Mesenchymal stem cell (in vitro differentiated cells and primary cell): ENCODE results near the gene CHPF.

Experiments
- DNase-seq: peaks from one replicate; pipeline ENCODE4 v3.0.0-alpha.2; 2013
- H2AFZ ChIP-seq: one replicate; pipeline ENCODE4 v1.6.1; 2013; ENCODE audit warnings: low read depth, mild to moderate bottlenecking, control low read depth, inconsistent platforms, low read length, moderate library complexity
- H2AK5ac ChIP-seq: 2 replicates; pipeline ENCODE4 v1.6.1; 2013; ENCODE audit warnings: low read length, moderate library complexity, mild to moderate bottlenecking, inconsistent platforms; ENCODE audit not compliant: severe bottlenecking
- H2BK120ac ChIP-seq: one replicate; pipeline ENCODE4 v1.6.1; 2013; ENCODE audit warnings: low read depth, mild to moderate bottlenecking, inconsistent platforms, low read length, moderate library complexity
- H2BK12ac ChIP-seq, 2 experiments: one replicate each; pipeline ENCODE4 v1.6.1; 2013; ENCODE audit warnings: inconsistent platforms in 2 of 2, low read length in 2 of 2, mild to moderate bottlenecking in 2 of 2, moderate library complexity in 2 of 2, control low read depth in 1 of 2
- H2BK15ac ChIP-seq: one replicate; pipeline ENCODE4 v1.6.1; 2013; ENCODE audit warnings: mild to moderate bottlenecking, low read depth, inconsistent platforms; ENCODE audit not compliant: poor library complexity, severe bottlenecking
- H2BK5ac ChIP-seq: 2 replicates; pipeline ENCODE4 v1.6.1; 2013; ENCODE audit warnings: low read depth, mild to moderate bottlenecking, low read length, control low read depth, inconsistent platforms; ENCODE audit not compliant: poor library complexity, severe bottlenecking
- H3K14ac ChIP-seq, 2 experiments: one replicate each; pipeline ENCODE4 v1.6.1; 2013; ENCODE audit warnings: inconsistent platforms in 2 of 2, low read length in 2 of 2, control low read depth in 1 of 2, mild to moderate bottlenecking in 1 of 2, moderate library complexity in 1 of 2
- H3K18ac ChIP-seq, 2 experiments: one replicate each; pipeline ENCODE4 v1.6.1; 2013; ENCODE audit warnings: inconsistent platforms in 2 of 2, low read length in 2 of 2, control low read depth in 1 of 2, low read depth in 1 of 2, mild to moderate bottlenecking in 1 of 2
- H3K23ac ChIP-seq, 2 experiments: one replicate each; pipeline ENCODE4 v1.6.1; 2013; ENCODE audit warnings: inconsistent platforms in 2 of 2, low read length in 2 of 2, mild to moderate bottlenecking in 2 of 2, moderate library complexity in 2 of 2, control low read depth in 1 of 2
- H3K27ac ChIP-seq: 2 replicates; pipeline ENCODE4 v1.5.1; 2013; ENCODE audit warnings: mild to moderate bottlenecking, moderate library complexity, low read length, control low read depth, inconsistent platforms; ENCODE audit not compliant: poor library complexity, severe bottlenecking
- H3K27me3 ChIP-seq, 2 experiments: 2 replicates each; pipeline versions ENCODE4 v1.6.1 to v1.7.0; 2013; ENCODE audit warnings: low read length in 2 of 2, mild to moderate bottlenecking in 2 of 2, moderate library complexity in 2 of 2, control low read depth in 1 of 2, inconsistent platforms in 1 of 2; ENCODE audit not compliant: control insufficient read depth in 1 of 2, insufficient read depth in 1 of 2
- H3K36me3 ChIP-seq, 2 experiments: 2 replicates each; pipeline versions ENCODE4 v1.6.1 to v1.7.0; 2013; ENCODE audit warnings: low read length in 2 of 2, control low read depth in 1 of 2, inconsistent platforms in 1 of 2, low read depth in 1 of 2, mild to moderate bottlenecking in 1 of 2; ENCODE audit not compliant: insufficient read depth in 2 of 2, control insufficient read depth in 1 of 2
- H3K4ac ChIP-seq, 2 experiments: one replicate each; pipeline ENCODE4 v1.6.1; 2013; ENCODE audit warnings: inconsistent platforms in 2 of 2, low read length in 2 of 2, mild to moderate bottlenecking in 2 of 2, moderate library complexity in 2 of 2, control low read depth in 1 of 2, low read depth in 1 of 2
- H3K4me1 ChIP-seq: 2 replicates; pipeline ENCODE4 v1.6.1; 2013; ENCODE audit warnings: low read depth, low read length, control low read depth; ENCODE audit not compliant: control insufficient read depth, insufficient read depth
- H3K4me2 ChIP-seq: 2 replicates; pipeline ENCODE4 v1.6.1; 2013; ENCODE audit warnings: low read length, mild to moderate bottlenecking, inconsistent platforms; ENCODE audit not compliant: poor library complexity, severe bottlenecking
- H3K4me3 ChIP-seq, 2 experiments: 2 replicates each; pipeline versions ENCODE4 v1.5.1 to v1.7.0; 2013; ENCODE audit warnings: low read length in 2 of 2, mild to moderate bottlenecking in 2 of 2, control low read depth in 1 of 2, low read depth in 1 of 2; ENCODE audit not compliant: insufficient read depth in 1 of 2
- H3K79me1 ChIP-seq: replicated peaks from 2 replicates; pipeline ENCODE4 v1.6.1; 2013; ENCODE audit warnings: mild to moderate bottlenecking, control low read depth, low read length, inconsistent platforms; ENCODE audit not compliant: poor library complexity, severe bottlenecking
- H3K9ac ChIP-seq: 2 replicates; pipeline ENCODE4 v1.7.0; 2013; ENCODE audit warnings: mild to moderate bottlenecking, low read length, moderate library complexity
- H3K9me3 ChIP-seq: 2 replicates; pipeline ENCODE4 v1.7.0; 2013; ENCODE audit warnings: mild to moderate bottlenecking, low read length; ENCODE audit not compliant: control insufficient read depth
- H4K8ac ChIP-seq: one replicate; pipeline ENCODE4 v1.6.1; 2013; ENCODE audit warnings: inconsistent platforms, mild to moderate bottlenecking, low read length, moderate library complexity
- H4K91ac ChIP-seq: one replicate; pipeline ENCODE4 v1.6.1; 2013; ENCODE audit warnings: mild to moderate bottlenecking, low read length, inconsistent platforms
- WGBS: methylation state at CpG from one replicate; pipeline ENCODE4 v1.1.7; 2013; ENCODE audit warnings: mixed read lengths; 5-methylcytosine and 5-hydroxymethylcytosine counted together

The CHPF gene

DNA sequence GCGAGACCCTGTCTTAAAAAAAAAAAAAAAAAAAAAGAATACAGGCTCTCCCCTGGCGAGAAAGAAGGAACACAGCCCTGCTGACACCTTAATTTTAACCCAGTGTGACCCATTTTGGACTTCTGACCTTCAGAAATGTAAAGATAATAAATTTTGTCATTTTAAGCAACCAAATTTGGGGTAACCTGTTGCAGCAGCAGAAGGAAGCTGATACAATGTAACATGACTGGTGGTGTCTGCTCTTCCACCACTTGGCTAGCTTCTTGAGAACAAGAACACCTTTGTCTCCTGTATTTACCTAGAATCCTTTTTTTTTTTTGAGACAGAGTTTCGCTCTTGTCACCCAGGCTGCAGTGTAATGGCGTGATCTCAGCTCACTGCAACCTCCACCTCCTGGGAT, 47.5 kb upstream of the CHPF start:
- WGBS = 46% methylated on average over 2 of the region's 4 CpGs

DNA sequence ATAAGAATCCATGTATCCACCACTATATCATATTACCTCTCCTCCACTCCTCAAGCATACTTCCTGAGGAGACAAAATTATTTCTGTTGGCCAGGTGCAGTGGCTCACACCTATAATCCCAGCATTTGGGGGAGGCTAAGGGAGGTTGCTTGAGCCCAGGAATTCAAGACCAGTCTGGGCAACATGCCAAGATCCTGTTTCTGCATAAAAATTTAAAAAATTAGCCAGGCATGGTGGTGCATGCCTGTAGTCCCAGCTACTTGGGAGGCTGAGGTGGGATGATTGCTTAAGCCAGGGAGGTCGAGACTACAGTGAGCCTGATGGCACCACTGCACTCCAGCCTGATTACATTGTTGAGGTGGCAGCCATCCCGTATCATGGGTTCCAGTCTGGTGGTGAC, 37.7 kb upstream of the CHPF start:
- no peak overlapping the region for H4K91ac ChIP-seq
- H2AFZ ChIP-seq = no peak overlapping the region
- H3K4me1 ChIP-seq = peaks cover 5% of the 10 kb centered on the region
- H3K23ac ChIP-seq = no peak overlapping the region
- H2AK5ac ChIP-seq = no peak overlapping the region
- no peak overlapping the region for H3K27ac ChIP-seq
- WGBS = 63% methylated on average over 2 of the region's 2 CpGs
- H2BK12ac ChIP-seq = no peak overlapping the region
- no peak for DNase-seq
- no peak overlapping the region for H2BK120ac ChIP-seq
- no peak overlapping the region for H3K18ac ChIP-seq
- no peaks in the 10 kb centered on the region for H3K79me1 ChIP-seq
- H3K4ac ChIP-seq = no peak overlapping the region
- H3K4me3 ChIP-seq = no peak overlapping the region
- H3K4me2 ChIP-seq = no peak overlapping the region
- H3K14ac ChIP-seq = no peak overlapping the region
- H3K36me3 ChIP-seq = no peaks in the 10 kb centered on the region
- no peak overlapping the region for H4K8ac ChIP-seq
- H3K9ac ChIP-seq = no peak overlapping the region
- H3K9me3 ChIP-seq = no peaks in the 10 kb centered on the region
- no peak overlapping the region for H2BK5ac ChIP-seq
- H3K27me3 ChIP-seq = peaks cover 30 to 33% of the 10 kb centered on the region in 2 experiments
- H2BK15ac ChIP-seq = no peak overlapping the region

More for the DNA sequence above, 47.5 kb upstream of the CHPF start:
- Histone ChIP-seq H2BK120ac (no peak overlapping the region), H3K27ac (no peak overlapping the region), H2BK15ac (no peak overlapping the region), H2BK5ac (no peak overlapping the region), H2AK5ac (no peak overlapping the region), H3K4me2 (no peak overlapping the region), H3K14ac (no peak overlapping the region), H3K36me3 (no peaks in the 10 kb centered on the region), H3K18ac (no peak overlapping the region), H3K79me1 (no peaks in the 10 kb centered on the region), H3K23ac (no peak overlapping the region), H3K27me3 (peaks cover 1 to 3% of the 10 kb centered on the region in 2 experiments), H3K4me1 (peaks cover 1% of the 10 kb centered on the region), H3K4me3 (no peak overlapping the region), H4K8ac (no peak overlapping the region), H2AFZ (no peak overlapping the region), H2BK12ac (no peak overlapping the region), H3K4ac (no peak overlapping the region), H3K9me3 (no peaks in the 10 kb centered on the region), H3K9ac (no peak overlapping the region), H4K91ac (no peak overlapping the region)
- DNase-seq = no peak

DNA sequence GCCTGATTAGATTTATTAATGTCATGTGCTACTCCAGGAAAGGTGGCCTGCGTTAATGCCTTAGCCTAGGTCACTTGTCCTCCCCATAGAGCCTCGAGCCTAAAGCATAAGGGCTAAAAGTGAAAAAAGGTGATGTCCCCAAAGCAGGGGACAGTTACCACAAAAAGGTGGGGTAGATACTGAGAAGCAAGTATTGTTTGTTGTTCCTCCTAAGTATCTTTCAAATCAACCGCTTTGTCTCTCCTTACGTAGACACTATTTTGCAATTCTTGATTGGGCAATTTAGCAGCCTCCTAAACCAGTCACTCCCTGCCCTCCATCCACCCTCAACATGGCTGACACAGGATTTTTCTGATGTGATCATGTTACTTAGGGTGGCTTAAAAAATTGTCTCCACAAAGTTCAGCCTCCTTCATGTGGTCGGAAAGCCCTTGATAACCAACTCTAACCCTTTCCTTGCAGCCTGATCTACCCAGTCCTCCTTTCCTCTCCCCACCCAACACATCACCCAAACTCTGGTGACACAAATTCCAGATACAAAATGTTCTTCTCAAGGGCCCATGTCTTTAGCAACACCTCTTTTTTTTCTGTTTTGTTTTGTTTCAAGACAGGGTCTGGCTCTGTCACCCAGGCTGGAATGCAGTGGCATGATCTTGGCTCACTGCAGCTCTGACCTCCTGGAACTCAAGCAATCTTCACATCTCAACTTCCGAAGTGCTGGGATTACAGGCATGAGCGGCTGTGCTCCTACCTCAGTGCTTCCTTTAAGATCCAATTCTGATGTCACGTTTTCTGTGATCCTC, 35.4 kb upstream of the CHPF start:
- peaks cover 36 to 43% of the 10 kb centered on the region in 2 experiments for H3K27me3 ChIP-seq
- H3K36me3 ChIP-seq = no peaks in the 10 kb centered on the region
- H3K18ac ChIP-seq = no peak overlapping the region
- H3K4me1 ChIP-seq = peaks cover 5% of the 10 kb centered on the region
- H2BK15ac ChIP-seq = no peak overlapping the region
- no peak overlapping the region for H3K4ac ChIP-seq
- H3K4me2 ChIP-seq = no peak overlapping the region
- no peaks in the 10 kb centered on the region for H3K79me1 ChIP-seq
- H3K9ac ChIP-seq = no peak overlapping the region
- no peak overlapping the region for H4K91ac ChIP-seq
- peak; percentile 52 for DNase-seq
- no peak overlapping the region for H2BK12ac ChIP-seq
- WGBS = 82% methylated on average over 6 of the region's 8 CpGs
- no peak overlapping the region for H2AFZ ChIP-seq
- no peak overlapping the region for H2AK5ac ChIP-seq
- H2BK5ac ChIP-seq = no peak overlapping the region
- H3K9me3 ChIP-seq = no peaks in the 10 kb centered on the region
- peak overlapping the region in 1 of 2 experiments; percentile 19 for H3K14ac ChIP-seq
- no peak overlapping the region for H3K27ac ChIP-seq
- no peak overlapping the region for H3K23ac ChIP-seq
- no peak overlapping the region for H4K8ac ChIP-seq
- H3K4me3 ChIP-seq = no peak overlapping the region
- no peak overlapping the region for H2BK120ac ChIP-seq

DNA sequence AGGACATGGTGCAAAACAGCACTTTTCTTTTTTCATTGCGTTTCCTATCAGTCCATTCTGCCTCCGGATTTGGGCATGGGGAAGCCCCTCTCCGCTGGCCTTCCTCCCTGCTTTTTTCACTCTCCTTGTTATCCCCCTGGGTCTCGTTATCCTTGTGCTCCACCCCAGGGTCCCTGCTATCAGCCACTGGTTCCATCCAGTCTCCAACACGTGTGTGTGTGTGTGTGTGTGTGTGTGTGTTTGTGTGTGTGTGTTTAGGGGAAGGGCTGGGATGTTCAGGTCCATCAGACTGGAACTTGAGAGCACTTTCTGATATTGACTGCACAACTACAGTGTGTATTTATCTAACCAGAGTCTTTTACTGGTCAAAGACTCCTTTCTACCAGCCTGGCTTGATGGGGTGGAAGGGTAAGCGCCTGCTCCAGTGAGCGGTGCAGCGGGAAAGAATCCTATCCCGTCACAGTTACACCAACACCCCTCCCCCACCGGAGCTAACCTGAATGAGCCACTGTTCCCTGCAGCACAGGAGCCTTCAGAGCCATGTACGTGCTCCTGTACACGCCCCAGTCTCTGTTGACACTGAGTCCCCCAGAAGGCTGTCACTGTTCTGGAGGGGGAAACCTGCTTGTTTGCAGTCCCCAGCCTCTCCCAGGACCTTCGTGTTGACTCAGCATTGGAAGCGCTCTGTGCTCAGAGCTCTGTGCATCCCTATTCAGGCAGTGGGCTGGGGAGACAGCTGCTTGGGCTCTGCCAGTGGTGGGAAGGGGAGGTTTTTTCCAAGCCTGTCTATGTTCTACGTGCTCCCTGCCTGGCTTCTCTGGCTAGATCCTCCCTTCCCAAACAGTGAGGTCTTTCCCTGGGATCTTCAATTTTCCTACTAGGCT, 33.1 kb upstream of the CHPF start:
- no peak overlapping the region for H2BK5ac ChIP-seq
- no peaks in the 10 kb centered on the region for H3K79me1 ChIP-seq
- H3K27me3 ChIP-seq = peaks cover 36 to 43% of the 10 kb centered on the region in 2 experiments
- no peak overlapping the region for H2BK120ac ChIP-seq
- 25% methylated on average over 13 of the region's 15 CpGs for WGBS
- no peaks in the 10 kb centered on the region for H3K36me3 ChIP-seq
- H3K4me2 ChIP-seq = peak overlapping the region; percentile 32
- H3K9ac ChIP-seq = no peak overlapping the region
- no peak overlapping the region for H4K91ac ChIP-seq
- H2BK15ac ChIP-seq = no peak overlapping the region
- no peaks in the 10 kb centered on the region for H3K9me3 ChIP-seq
- H2BK12ac ChIP-seq = no peak overlapping the region
- H3K4me1 ChIP-seq = peaks cover 11% of the 10 kb centered on the region
- H3K18ac ChIP-seq = no peak overlapping the region
- H2AFZ ChIP-seq = no peak overlapping the region
- H3K27ac ChIP-seq = no peak overlapping the region
- H4K8ac ChIP-seq = no peak overlapping the region
- H3K14ac ChIP-seq = no peak overlapping the region
- DNase-seq = peak; percentile 37
- H3K4ac ChIP-seq = no peak overlapping the region
- no peak overlapping the region for H2AK5ac ChIP-seq
- H3K23ac ChIP-seq = no peak overlapping the region
- no peak overlapping the region for H3K4me3 ChIP-seq
